HepG2 (cell line): Measurements from ENCODE around the gene SZRD1. TPM values are rescaled to one million over a fixed set of nuclear protein-coding genes. Genes with fewer than 3 reads are reported as not detected.

Source experiments
- ATAC-seq: fragments of 200-7000 bp; cut with Tn5 transposase; 3 replicates; pipeline ENCODE4 v1.9.1; 2020; ENCODE audit warnings: mild to moderate bottlenecking, moderate library complexity
- BruUV-seq: library from RNA; stranded (reverse); fragments of 400-500 nt; replicated peaks from 2 replicates; lab custom pipeline; 2021; lab: Mats Ljungman, UMichigan
- CTCF ChIA-PET: fragments of 300-600 bp; formaldehyde crosslinking; extraction: SDS; loops from one replicate; lab custom pipeline; 2021; ENCODE audit warnings: low total read pairs, inconsistent platforms, low intra/inter-chr PET ratio; lab: Yijun Ruan, JAX
- POLR2A ChIA-PET: fragments of 350-600 bp; sonication (Branson Sonifier 250); formaldehyde crosslinking; loops from one replicate; lab custom pipeline; 2020; ENCODE audit warnings: antibody characterized with exemption, inconsistent platforms; lab: Yijun Ruan, JAX
- DNase-seq: peaks from one replicate; pipeline ENCODE4 v3.0.0-alpha.2; 2015; ENCODE audit warnings: low spot score
- FAIRE-seq: peaks from 3 replicates; lab custom pipeline; 2011; peaks lifted over from hg19 to GRCh38; lab: Jason Lieb, UNC
- H2AFZ ChIP-seq: one replicate; pipeline ENCODE4 v1.6.1; 2011; ENCODE audit warnings: low read length, inconsistent platforms
- H3K27ac ChIP-seq: fragments of 300-600 bp; 3 replicates; pipeline ENCODE4 v1.8.0; 2011; ENCODE audit warnings: mixed run types, mild to moderate bottlenecking, mixed read lengths, low read length, inconsistent platforms; ENCODE audit not compliant: insufficient read depth; ENCODE audit errors: extremely low read length
- H3K27me3 ChIP-seq, 2 experiments: fragments of 200-600 bp in 1 of 2; 2 replicates in 1 of 2; 3 replicates in 1 of 2; pipeline versions ENCODE4 v1.6.0 to v1.8.0; 2011; ENCODE audit warnings: low read length in 2 of 2, mild to moderate bottlenecking in 2 of 2, moderate library complexity in 2 of 2, inconsistent platforms in 1 of 2; ENCODE audit not compliant: insufficient read depth in 2 of 2, control insufficient read depth in 1 of 2
- H3K36me3 ChIP-seq, 2 experiments: fragments of 200-600 bp in 1 of 2; replicated peaks in 1 of 2; 2 replicates in 1 of 2; 3 replicates in 1 of 2; pipeline versions ENCODE4 v1.5.1 to v1.8.0; 2011; ENCODE audit warnings: low read length in 2 of 2, inconsistent platforms in 1 of 2; ENCODE audit not compliant: insufficient read depth in 2 of 2, control insufficient read depth in 1 of 2
- H3K4me1 ChIP-seq: 2 replicates; pipeline ENCODE4 v1.5.1; 2012; ENCODE audit warnings: low read length, inconsistent platforms; ENCODE audit not compliant: insufficient read depth
- H3K4me2 ChIP-seq: 2 replicates; pipeline ENCODE4 v1.6.0; 2011; ENCODE audit warnings: low read depth, low read length, inconsistent platforms
- H3K4me3 ChIP-seq, 3 experiments: fragments of 200-600 bp in 1 of 3; sonication (generic), shearing (Covaris generic) in 1 of 3; replicated peaks in 1 of 3; 2 replicates each; pipeline ENCODE4 v1.5.1; 2011 to 2016; ENCODE audit warnings: low read length in 3 of 3, inconsistent platforms in 2 of 3, low read depth in 2 of 3, mild to moderate bottlenecking in 2 of 3, control low read depth in 1 of 3, mixed read lengths in 1 of 3; ENCODE audit not compliant: insufficient read depth in 1 of 3
- H3K79me2 ChIP-seq: one replicate; pipeline ENCODE4 v1.6.1; 2011; ENCODE audit warnings: low read length, inconsistent platforms; ENCODE audit not compliant: insufficient read depth
- H3K9ac ChIP-seq: 2 replicates; pipeline ENCODE4 v1.6.0; 2011; ENCODE audit warnings: mild to moderate bottlenecking, low read depth, low read length, inconsistent platforms; ENCODE audit not compliant: insufficient read depth
- H3K9me3 ChIP-seq: 2 replicates; pipeline ENCODE4 v1.5.1; 2012; ENCODE audit warnings: mild to moderate bottlenecking, low read length
- H4K20me1 ChIP-seq: 2 replicates; pipeline ENCODE4 v1.6.0; 2011; ENCODE audit warnings: inconsistent platforms, mild to moderate bottlenecking, low read length, moderate library complexity; ENCODE audit not compliant: insufficient read depth
- KAT2B ChIP-seq: fragments of 150-350 bp; IDR thresholded peaks from 2 replicates; pipeline ENCODE4 v1.6.1; 2014; ENCODE audit warnings: low read depth, low read length, borderline replicate concordance
- NFYB ChIP-seq: sonication (generic); formaldehyde crosslinking; IDR thresholded peaks from 2 replicates; pipeline ENCODE4 v1.4.0; 2020; ENCODE audit warnings: missing genetic modification reagents
- NFYC ChIP-seq: IDR thresholded peaks from 2 replicates; pipeline ENCODE4 v1.6.1; 2016; ENCODE audit warnings: missing genetic modification reagents, missing compliant biosample characterization
- SALL2 ChIP-seq: sonication (generic); formaldehyde crosslinking; IDR thresholded peaks from 2 replicates; pipeline ENCODE4 v1.8.1; 2023; ENCODE audit warnings: mild to moderate bottlenecking, missing genetic modification reagents, inconsistent platforms
- WGBS: methylation state at CpG from one replicate; pipeline ENCODE4 v1.1.6; 2017; ENCODE audit warnings: low lambda C conversion rate; 5-methylcytosine and 5-hydroxymethylcytosine counted together
- in situ Hi-C: cut with HindIII; loops from 2 replicates; pipeline ENCODE4 v1.10.0; 2017; ENCODE audit warnings: low pct_unique_long_range_greater_than_20kb; ENCODE audit not compliant: extremely low pct_ligation_motif_present
- intact Hi-C: fragments of 100-400 bp; cut with micrococcal nuclease; formaldehyde crosslinking; loops from one replicate; pipeline ENCODE4 v1.10.0; 2022; ENCODE audit not compliant: unreplicated experiment
- polyA plus RNA-seq, 8 experiments: library from polyadenylated mRNA; depleted of rRNA in 3 of 8; stranded (reverse) in 7 of 8; unstranded in 1 of 8; fragments of >200 nt; fragmentation: Illumina TruSeq in 4 of 8; extraction: Trizol in 4 of 8; gene quantifications; 2 replicates each; pipeline versions ENCODE4 v1.2.1 to v1.2.3, GENCODE V29; 2011 to 2016; ENCODE audit warnings: low read depth in 4 of 8, missing spikeins in 1 of 8, mixed read lengths in 1 of 8; ENCODE audit not compliant: insufficient read depth in 1 of 8
- total RNA-seq, 5 experiments: library from RNA; depleted of rRNA; stranded (reverse); fragments of >200 nt; fragmentation: Illumina TruSeq; extraction: Trizol; gene quantifications; 2 replicates each; pipeline ENCODE4 v1.2.3, GENCODE V29; 2016; ENCODE audit warnings: low read depth in 1 of 5

The SZRD1 gene
- total and polyA plus RNA-seq, 2 of the 13 experiments (the other 11 are each of a cell fraction or from before 2014, with no cell fraction given) = 28.5 to 41.4 TPM

DNA sequence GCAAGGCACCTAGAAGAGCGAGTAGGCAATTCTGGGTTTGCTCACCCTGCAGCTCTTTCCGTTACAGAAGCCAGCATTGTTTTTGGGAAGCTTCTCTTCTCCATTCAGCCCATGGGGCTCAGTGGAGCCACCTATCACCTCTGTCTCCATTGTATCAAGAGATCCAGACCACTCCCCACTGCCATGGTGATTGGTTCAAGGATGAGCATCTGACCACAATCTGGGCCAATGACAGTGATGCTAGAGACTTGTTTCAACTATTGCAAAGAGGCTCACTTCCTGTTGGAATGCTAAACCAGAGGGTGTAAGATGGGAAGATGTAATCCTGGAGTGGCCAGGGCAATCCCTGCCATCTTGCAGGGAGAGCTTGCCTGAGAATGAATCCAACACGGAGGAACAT is 63.6 kb downstream of the SZRD1 start:
- CTCF ChIA-PET = no interaction called here
- WGBS = 51% methylated on average over 3 of the region's 3 CpGs
- Histone ChIP-seq H3K27ac (no peak overlapping the region), H3K79me2 (no peaks in the 10 kb centered on the region), H4K20me1 (no peaks in the 10 kb centered on the region), H3K36me3 (no peaks in the 10 kb centered on the region), H3K4me3 (no peak overlapping the region), H3K9me3 (no peaks in the 10 kb centered on the region), H2AFZ (no peak overlapping the region), H3K4me1 (peaks cover 34% of the 10 kb centered on the region), H3K9ac (no peak overlapping the region), H3K4me2 (no peak overlapping the region), H3K27me3 (no peaks in the 10 kb centered on the region; a peak in 1 of 5 replicates)
- in situ Hi-C loops (no loop called here), intact Hi-C loops (no loop called here)
- FAIRE-seq (no peak), DNase-seq (no peak), ATAC-seq (peak; percentile 65)
- TF ChIP-seq NFYB (peak; percentile 55), KAT2B (no peak), NFYC (CRISPR knock-in tag) (peak; percentile 63)
- POLR2A ChIA-PET = no interaction called here
- no TSS peak for BruUV-seq

DNA sequence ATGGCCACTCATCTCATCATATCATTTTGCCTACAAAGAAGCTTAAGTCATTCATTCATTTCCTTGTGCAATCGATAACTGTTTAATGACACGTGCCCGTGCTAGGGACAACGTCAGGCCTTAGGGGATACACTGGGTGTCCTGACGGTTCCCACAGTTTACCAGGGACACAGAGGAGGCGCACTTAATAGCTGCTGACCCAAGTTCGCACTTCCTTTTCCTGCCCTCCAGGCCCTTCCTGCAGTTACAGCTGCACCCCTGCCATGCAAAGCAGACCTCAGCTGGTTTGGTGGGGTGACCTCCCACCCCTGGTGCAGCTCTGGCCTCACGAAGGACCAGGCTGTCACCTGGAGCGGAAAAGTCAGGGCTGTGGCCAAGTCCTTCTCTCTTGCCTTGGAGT is 66.0 kb downstream of the SZRD1 start:
- Histone ChIP-seq H3K4me1 (peaks cover 23% of the 10 kb centered on the region), H3K9ac (no peak overlapping the region), H3K27me3 (no peaks in the 10 kb centered on the region; a peak in 1 of 5 replicates), H3K79me2 (no peaks in the 10 kb centered on the region), H3K4me3 (no peak overlapping the region; a peak in 1 of 6 replicates), H2AFZ (no peak overlapping the region), H3K27ac (no peak overlapping the region), H3K4me2 (peak overlapping the region; percentile 50; the same call in 1 of the 2 replicates), H3K36me3 (no peaks in the 10 kb centered on the region), H4K20me1 (no peaks in the 10 kb centered on the region), H3K9me3 (no peaks in the 10 kb centered on the region)
- CTCF ChIA-PET = no interaction called here
- POLR2A ChIA-PET = no interaction called here
- DNase-seq = no peak
- intact Hi-C loops (no loop called here), in situ Hi-C loops (no loop called here)
- ATAC-seq = no peak; the same call in 1 of the 3 replicates
- TF ChIP-seq SALL2 = no peak
- FAIRE-seq = no peak
- BruUV-seq = no TSS peak
- 35% methylated on average over 9 of the region's 9 CpGs for WGBS
